Measurements from ENCODE around the gene ZNF79. TPM values are rescaled to one million over a fixed set of nuclear protein-coding genes. Genes with fewer than 3 reads are reported as not detected.

Gene ZNF79
- total and polyA plus RNA-seq, 9 of the 15 experiments (the other 6 are each of a cell fraction or from before 2014, with no cell fraction given), result 0.62 to 7.0 (median 4.1) TPM

DNA sequence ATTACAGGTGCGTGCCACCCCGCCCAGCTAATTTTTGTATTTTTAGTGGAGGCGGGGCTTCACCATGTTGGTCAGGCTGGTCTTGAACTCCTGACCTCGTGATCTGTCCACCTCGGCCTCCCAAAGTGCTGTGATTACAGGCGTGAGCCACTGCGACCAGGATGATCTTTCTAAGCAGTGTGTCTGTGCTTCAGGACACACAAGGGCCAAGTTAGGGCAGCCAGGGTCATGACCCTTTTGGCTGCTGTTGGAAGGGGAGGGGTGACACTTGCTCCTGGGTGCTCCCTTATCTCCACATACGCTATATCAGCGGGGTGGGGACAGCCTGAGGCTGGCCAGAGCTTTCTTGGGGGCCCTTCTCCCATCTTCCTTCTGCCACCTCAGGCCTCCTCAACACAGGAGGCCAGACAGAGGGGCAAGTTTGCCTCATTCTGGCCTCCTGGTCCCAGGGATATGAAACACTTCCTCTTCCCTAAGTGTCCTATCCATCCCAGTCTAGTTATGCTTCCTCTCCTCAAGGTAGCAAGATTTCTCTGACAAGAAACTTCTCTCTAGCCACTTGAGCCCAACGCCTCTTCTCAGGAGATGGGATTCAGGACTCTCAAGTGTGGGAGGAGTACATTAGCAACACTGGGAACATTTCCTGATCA lies 1.9 kb upstream of the ZNF79 start (continued):
- TF ChIP-seq E4F1 (CRISPR knock-in tag; IDR thresholded peaks at IDR 0.05; ENCODE audit: borderline replicate concordance), result no peak
- TF ChIP-seq ZNF324 (CRISPR knock-in tag; IDR thresholded peaks at IDR 0.05), result no peak
- peak; percentile 54; the same call in 1 of the 2 replicates for TF ChIP-seq NCOR1 (IDR thresholded peaks at IDR 0.05)

- Histone ChIP-seq H3K79me2 (ENCODE audit: control insufficient read depth, insufficient read depth, low read length) (peaks cover 41% of the 10 kb centered on the region), H3K9me3 (replicated peaks; ENCODE audit: control insufficient read depth, insufficient read depth, low read depth, low read length) (no peaks in the 10 kb centered on the region), H2AFZ (ENCODE audit: low read depth, low read length) (0 out of 2 replicates have a peak overlapping the region, but pooled peaks have one; percentile 94), H3K4me2 (ENCODE audit: insufficient read depth, low read length) (peak overlapping the region; percentile 97), H4K20me1 (replicated peaks; ENCODE audit: control insufficient read depth, insufficient read depth, low read length) (0 out of 2 replicates have a peak, but pooled peaks cover 4% of the 10 kb centered on the region), H3K4me1 (replicated peaks in 1 of 2; ENCODE audit: control insufficient read depth in 2 of 2, insufficient read depth in 2 of 2, low read length in 2 of 2) (peaks cover 32 to 40% of the 10 kb centered on the region in 2 experiments), H3K27ac (ENCODE audit: extremely low read depth, low read depth, low read length) (peak overlapping the region; percentile 6; the same call in 1 of the 3 replicates), H3K27me3 (ENCODE audit: control insufficient read depth in 2 of 2, insufficient read depth in 2 of 2, low read length in 2 of 2) (no peaks in the 10 kb centered on the region), H3K9ac (ENCODE audit: insufficient read depth in 1 of 2, low read depth in 2 of 2, low read length in 2 of 2) (peak overlapping the region; percentile 66 to 84; a peak in 2 of 4 replicates), H3K9me1 (ENCODE audit: control insufficient read depth, insufficient read depth, low read length) (no peaks in the 10 kb centered on the region), H3K36me3 (ENCODE audit: control insufficient read depth, insufficient read depth, low read length) (peaks cover 3% of the 10 kb centered on the region; the same call in 2 of the 3 replicates), H3K4me3 (peak overlapping the region; percentile 87)
- peak; percentile 51 for TF ChIP-seq MAFF (IDR thresholded peaks at IDR 0.05; ENCODE audit: low read length)
- no peak for TF ChIP-seq EHMT2 (IDR thresholded peaks at IDR 0.05)
- no peak for TF ChIP-seq ZNF766 (CRISPR knock-in tag; conservative IDR thresholded peaks at IDR 0.05)
- no peak for TF ChIP-seq ARID1B (IDR thresholded peaks at IDR 0.05)
- peak; percentile 58 for TF ChIP-seq MAFK (IDR thresholded peaks at IDR 0.05; ENCODE audit: low read length)
- TF ChIP-seq ZNF316 (IDR thresholded peaks at IDR 0.05), result peak; percentile 83
- peak; percentile 28; the same call in 1 of the 2 replicates for TF ChIP-seq MAFG (tag; conservative IDR thresholded peaks at IDR 0.05)
- no peak for TF ChIP-seq ATF1 (CRISPR knock-in tag; IDR thresholded peaks at IDR 0.05)
- TF ChIP-seq ATF1 (tag; IDR thresholded peaks at IDR 0.05), result no peak
- TF ChIP-seq SRSF9 (IDR thresholded peaks at IDR 0.05; ENCODE audit: borderline replicate concordance, low read depth, low read length), result no peak
- peak; percentile 67 for TF ChIP-seq C11orf30 (IDR thresholded peaks at IDR 0.05; ENCODE audit: low read depth)
- no peak for TF ChIP-seq MAZ (CRISPR knock-in tag; conservative IDR thresholded peaks at IDR 0.05 in 1 of 2, IDR thresholded peaks at IDR 0.05 in 1 of 2)
- no peak for TF ChIP-seq KAT7 (CRISPR knock-in tag; IDR thresholded peaks at IDR 0.05; ENCODE audit: borderline replicate concordance)
- DNase-seq (ENCODE audit: extremely low read depth in 1 of 4, low spot score in 3 of 4), result no peak
- no TSS peak for BruUV-seq (replicated peaks)
- intact Hi-C loops (cut with micrococcal nuclease), result loop anchor here (10.0 kb wide), 1 partner anchor 198 kb away; no protein-coding TSS in a partner anchor
- ChIA-PET POLR2A (interaction anchor here (0.7 to 2.5 kb wide), 3 partner anchors 23 to 198 kb away, joined by 3 to 30 read pairs (median 4); no protein-coding TSS in a partner anchor), CTCF (ENCODE audit: low intra/inter-chr PET ratio) (no interaction called here)
- no peak for FAIRE-seq
- in situ Hi-C loops (cut with MboI), result no loop called here
- no peak for ATAC-seq
- whole genome bisulfite sequencing (ENCODE audit: insufficient coverage, low coverage, missing lambda C conversion rate), result 26% methylated on average over 6 of the region's 6 CpGs
Observed at GRCh38 chr9:127422787-127423186, 1.4 kb upstream of the ZNF79 start.
